Stomach (tissue), 9 donors: ENCODE measurements around the gene TJP2. TPM values are rescaled to one million over a fixed set of nuclear protein-coding genes. Genes with fewer than 3 reads are reported as not detected.
A peak's percentile ranks its signal among the peaks of the same experiment; 100 is the strongest.

Source experiments
- DNase-seq, 2 donors: peaks; one replicate each; pipeline versions ENCODE4 v3.0.0 to v3.0.0-alpha.2; 2013 to 2019
- H3K27ac ChIP-seq, 5 donors: fragments of 200-600 bp in 4 of 5; sonication (generic) in 4 of 5; one replicate each; pipeline ENCODE4 v1.5.1; 2013 to 2019; ENCODE audit warnings: mild to moderate bottlenecking in 1 of 5, moderate library complexity in 1 of 5
- H3K27me3 ChIP-seq, 3 donors: fragments of 200-600 bp; sonication (generic); one replicate each; pipeline ENCODE4 v1.5.1; 2017 to 2019; ENCODE audit warnings: mixed run types in 1 of 3
- H3K36me3 ChIP-seq, 4 donors: fragments of 200-600 bp; sonication (generic); 1 replicate in 3 of 4; 2 replicates in 1 of 4; pipeline ENCODE4 v1.5.1; 2016 to 2019
- H3K4me1 ChIP-seq, 4 donors: fragments of 200-600 bp; sonication (generic); one replicate each; pipeline ENCODE4 v1.5.1; 2016 to 2019
- H3K4me3 ChIP-seq, 4 donors: fragments of 200-600 bp; sonication (generic) in 3 of 4; one replicate each; pipeline ENCODE4 v1.5.1; 2016 to 2019; ENCODE audit warnings: mild to moderate bottlenecking in 1 of 4
- H3K9me3 ChIP-seq, 4 donors: fragments of 200-600 bp; sonication (generic); one replicate each; pipeline ENCODE4 v1.5.1; 2016 to 2019
- CTCF ChIP-seq, 7 experiments: fragments of 450-650 bp in 4 of 7; fragments of 200-600 bp in 3 of 7; sonication (generic) in 3 of 7; IDR thresholded peaks; one replicate each; pipeline ENCODE4 v1.5.1; 2016 to 2019; ENCODE audit warnings: antibody characterized with exemption in 7 of 7, control low read depth in 2 of 7, mild to moderate bottlenecking in 1 of 7
- EP300 ChIP-seq: sonication (generic); formaldehyde crosslinking; IDR thresholded peaks from one replicate; pipeline ENCODE4 v1.6.1; 2017; ENCODE audit warnings: antibody characterized with exemption
- POLR2A ChIP-seq, 4 donors: fragments of 450-650 bp; IDR thresholded peaks; one replicate each; pipeline ENCODE4 v1.6.1; 2016; ENCODE audit warnings: antibody characterized with exemption in 4 of 4, control low read depth in 2 of 4, mild to moderate bottlenecking in 1 of 4, moderate library complexity in 1 of 4
- POLR2AphosphoS5 ChIP-seq, 3 donors: sonication (generic); formaldehyde crosslinking; IDR thresholded peaks; one replicate each; pipeline ENCODE4 v1.6.1; 2016; ENCODE audit warnings: antibody characterized with exemption in 3 of 3
- WGBS, 5 donors: extraction: QIAGEN DNeasy Blood & Tissue Kit in 3 of 5; methylation state at CpG; one replicate each; pipeline versions ENCODE4 v1.1.5 to v1.1.7; 2013 to 2018; 5-methylcytosine and 5-hydroxymethylcytosine counted together
- intact Hi-C: fragments of 100-400 bp; cut with DNase I; formaldehyde crosslinking; loops from one replicate; pipeline ENCODE4 v1.15.1; 2023; ENCODE audit warnings: low total_unique reads
- polyA plus RNA-seq, 3 donors: library from polyadenylated mRNA; stranded (reverse); fragments of 200-250 nt; gene quantifications; one replicate each; pipeline ENCODE4 v1.2.3, GENCODE V29; 2013
- total RNA-seq, 5 donors: library from RNA; depleted of rRNA; stranded (reverse); fragments of >200 nt; gene quantifications; one replicate each; pipeline versions ENCODE4 v1.1.0 to v1.2.3, GENCODE V29; 2014 to 2016
- donor health status: healthy with polysubstance abuse.
- donor health status: Bipolar disorder and iron deficiency.
- donor health status: healthy.

Gene TJP2
- total and polyA plus RNA-seq, 8 donors = 28.6 to 371 (median 150) TPM

GRCh38 chr9:69184266-69184665, 10.2 kb downstream of the TJP2 start:
- Histone ChIP-seq H3K27ac (peak overlapping the region in 3 of 5 donors; percentile 21 to 76 (median 43)), H3K9me3 (no peaks in the 10 kb centered on the region), H3K4me1 (peaks cover 35 to 97% (median 69%) of the 10 kb centered on the region in 4 donors), H3K27me3 (no peaks in the 10 kb centered on the region), H3K4me3 (no peak overlapping the region), H3K36me3 (peaks cover 0 to 6% (median 0%) of the 10 kb centered on the region in 4 donors)
- TF ChIP-seq POLR2AphosphoS5 (IDR thresholded peaks at IDR 0.05) (peak in 1 of 3 donors; percentile 24), EP300 (no peak)
- WGBS, 5 donors = 75 to 87% (median 81%) methylated on average over 5 of the region's 5 CpGs
- DNase-seq = no peak
- intact Hi-C loops = no loop called here

GRCh38 chr9:69186841-69187611, 12.9 kb downstream of the TJP2 start:
- H3K9me3 ChIP-seq = no peaks in the 10 kb centered on the region
- peaks cover 0 to 6% (median 0%) of the 10 kb centered on the region in 4 donors for H3K36me3 ChIP-seq
- intact Hi-C loops = no loop called here
- peak overlapping the region in 4 of 5 donors; percentile 76 to 85 (median 78) for H3K27ac ChIP-seq
- WGBS, 5 donors = 25 to 45% (median 28%) methylated on average over 7 of the region's 7 CpGs
- no peaks in the 10 kb centered on the region for H3K27me3 ChIP-seq
- peaks cover 37 to 99% (median 70%) of the 10 kb centered on the region in 4 donors for H3K4me1 ChIP-seq
- DNase-seq = peak in 1 of 2 donors; percentile 65
- TF ChIP-seq POLR2AphosphoS5 (IDR thresholded peaks at IDR 0.05) (peak in 1 of 3 donors; percentile 28), EP300 (no peak)
- no peak overlapping the region for H3K4me3 ChIP-seq

DNA sequence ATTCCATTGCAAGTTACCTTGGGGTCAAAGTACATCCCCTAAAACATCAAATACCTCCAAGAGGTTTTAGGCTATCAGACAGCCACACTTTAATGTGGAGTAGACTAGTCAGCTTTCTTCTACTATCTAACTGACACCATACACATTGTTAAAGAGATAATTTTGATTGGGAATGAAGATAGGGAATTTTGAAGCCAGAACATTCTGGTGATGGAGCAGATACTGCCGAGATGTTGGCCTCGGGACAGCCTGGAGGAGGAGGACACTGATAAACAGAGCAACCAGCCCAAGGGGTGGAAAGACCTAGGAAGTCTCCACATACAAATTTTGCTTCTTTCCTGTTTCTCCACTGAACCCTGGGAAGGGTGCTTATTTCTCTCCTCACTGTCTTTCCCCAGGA, 14.9 kb downstream of the TJP2 start:
- H3K4me3 ChIP-seq = no peak overlapping the region
- DNase-seq = no peak
- H3K27ac ChIP-seq = peak overlapping the region in 1 of 5 donors; percentile 76
- no peaks in the 10 kb centered on the region for H3K27me3 ChIP-seq
- 59 to 73% (median 66%) methylated on average over 2 of the region's 2 CpGs for WGBS, 5 donors
- TF ChIP-seq EP300 = no peak
- no peak for TF ChIP-seq POLR2A (IDR thresholded peaks at IDR 0.05)
- TF ChIP-seq POLR2AphosphoS5 (IDR thresholded peaks at IDR 0.05) = no peak
- TF ChIP-seq CTCF (IDR thresholded peaks at IDR 0.05) = no peak
- H3K36me3 ChIP-seq = no peaks in the 10 kb centered on the region
- peaks cover 52 to 100% (median 76%) of the 10 kb centered on the region in 4 donors for H3K4me1 ChIP-seq
- H3K9me3 ChIP-seq = no peaks in the 10 kb centered on the region
- intact Hi-C loops = no loop called here

DNA sequence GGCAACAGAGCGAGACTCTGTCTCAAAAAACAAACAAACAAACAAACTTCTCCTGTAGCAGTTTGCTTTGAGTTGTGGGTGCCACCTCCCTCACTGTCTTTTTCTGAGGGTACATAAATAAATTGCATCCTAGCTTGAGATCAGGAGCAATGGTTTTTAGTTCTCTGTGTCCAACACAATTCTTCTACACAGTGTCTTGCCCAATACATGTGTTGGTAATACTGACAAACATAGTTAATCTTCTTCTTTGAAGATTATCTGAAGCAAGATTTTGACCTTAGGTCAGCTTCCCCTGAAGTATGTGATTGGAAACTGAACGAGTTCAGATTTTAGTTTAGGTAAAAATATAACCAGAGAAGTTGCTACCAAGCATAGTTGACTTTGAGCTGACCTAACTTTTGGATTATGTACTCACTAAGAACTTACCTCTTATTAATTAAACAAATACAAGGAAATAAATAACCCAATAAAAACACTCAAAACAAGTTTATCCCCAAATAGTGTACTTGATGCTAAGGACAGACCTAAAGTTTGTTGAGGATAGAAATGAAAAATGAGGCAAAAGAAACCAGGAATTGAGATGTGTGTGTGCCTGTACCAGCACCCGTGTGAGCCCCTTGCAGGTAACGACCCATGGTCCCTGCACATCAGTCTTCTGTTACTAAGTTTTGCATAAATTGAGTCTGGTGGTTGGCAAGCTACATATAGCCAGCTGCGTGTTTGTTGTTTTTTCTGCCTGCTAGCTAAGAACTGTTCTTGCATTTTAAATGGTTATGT, 16.2 kb downstream of the TJP2 start:
- no peak overlapping the region for H3K4me3 ChIP-seq
- 49 to 66% (median 53%) methylated on average over 5 of the region's 5 CpGs for WGBS, 5 donors
- H3K9me3 ChIP-seq = no peaks in the 10 kb centered on the region
- no peak for DNase-seq
- intact Hi-C loops = loop anchor here (5.0 kb wide), 1 partner anchor 138 kb away; no protein-coding TSS in a partner anchor
- H3K27ac ChIP-seq = no peak overlapping the region
- H3K36me3 ChIP-seq = no peaks in the 10 kb centered on the region
- peaks cover 60 to 99% (median 82%) of the 10 kb centered on the region in 4 donors for H3K4me1 ChIP-seq
- TF ChIP-seq POLR2AphosphoS5 (IDR thresholded peaks at IDR 0.05) (no peak), EP300 (no peak), POLR2A (IDR thresholded peaks at IDR 0.05) (no peak)
- no peaks in the 10 kb centered on the region for H3K27me3 ChIP-seq

DNA sequence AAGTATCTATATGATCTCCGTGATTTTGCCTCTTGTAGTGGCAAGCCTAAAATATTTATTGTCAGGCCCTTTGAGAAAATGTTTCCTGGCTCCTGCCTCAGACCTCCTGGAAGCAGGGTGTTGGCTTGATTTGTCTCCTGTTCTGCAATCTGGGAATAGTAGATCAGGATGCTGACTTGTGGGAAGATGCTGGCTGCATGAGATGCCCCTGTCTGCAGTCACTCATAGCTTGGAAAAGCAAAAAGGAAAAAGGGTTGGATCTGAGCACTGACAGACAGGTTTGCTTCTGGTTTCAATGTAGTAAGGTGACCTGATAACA, 16.7 kb downstream of the TJP2 start:
- intact Hi-C loops = loop anchor here (5.0 kb wide), 1 partner anchor 139 kb away; no protein-coding TSS in a partner anchor
- no peak overlapping the region for H3K4me3 ChIP-seq
- H3K27me3 ChIP-seq = no peaks in the 10 kb centered on the region
- peaks cover 60 to 99% (median 84%) of the 10 kb centered on the region in 4 donors for H3K4me1 ChIP-seq
- no peaks in the 10 kb centered on the region for H3K9me3 ChIP-seq
- H3K27ac ChIP-seq = no peak overlapping the region
- no peak for TF ChIP-seq CTCF (IDR thresholded peaks at IDR 0.05)
- no peak for TF ChIP-seq EP300
- TF ChIP-seq POLR2A (IDR thresholded peaks at IDR 0.05) = no peak
- no peak for TF ChIP-seq POLR2AphosphoS5 (IDR thresholded peaks at IDR 0.05)
- H3K36me3 ChIP-seq = no peaks in the 10 kb centered on the region
- whole genome bisulfite sequencing, 5 donors = 35 to 60% (median 42%) methylated on average over 1 of the region's 1 CpG
- no peak for DNase-seq
